ENCODE results near the gene RBBP8NL.

DNA sequence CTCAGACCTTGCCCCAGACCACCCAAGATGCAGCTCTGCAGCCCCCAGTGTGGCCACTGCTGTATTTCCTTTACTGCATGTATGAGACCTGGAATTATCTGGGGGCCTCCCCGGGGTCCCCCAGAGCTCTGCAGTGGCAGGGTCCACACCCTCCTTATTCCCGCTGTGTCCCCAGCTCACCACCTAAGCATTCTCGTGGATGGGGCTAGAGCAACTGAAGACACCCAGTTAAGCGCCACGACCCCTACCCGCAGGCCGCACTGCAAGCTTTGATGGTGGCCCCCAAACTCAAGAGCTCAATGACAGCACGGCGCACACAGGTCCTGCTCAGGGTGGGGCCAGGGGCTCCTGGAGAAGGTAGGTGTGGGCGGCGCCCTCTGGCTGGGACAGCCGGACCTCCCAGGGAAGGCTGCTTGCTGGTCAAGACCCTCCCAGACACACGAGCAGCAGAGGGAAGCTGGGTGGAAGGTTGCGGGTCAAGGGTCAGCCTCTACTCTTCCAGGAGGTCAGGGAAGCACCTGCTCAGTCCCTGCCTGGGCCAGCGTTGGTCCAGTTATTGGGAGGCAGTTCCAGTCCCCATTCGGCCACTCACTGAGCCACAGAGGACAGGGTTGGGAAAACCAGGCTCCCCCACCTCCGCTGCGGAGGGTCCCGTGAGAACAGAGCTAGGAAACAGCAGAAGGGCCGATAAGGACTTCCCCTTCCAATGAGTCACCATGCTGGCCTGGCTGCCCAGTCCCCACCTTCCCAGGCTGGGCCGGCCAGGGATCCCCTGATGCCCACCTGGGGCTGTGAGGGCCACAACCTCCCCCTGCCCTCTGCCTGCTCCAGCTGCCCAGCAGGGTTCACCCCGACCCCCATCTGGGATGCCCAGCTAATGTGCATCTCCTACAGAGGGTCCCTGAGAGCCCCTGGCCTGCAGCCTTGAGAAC, 63.2 kb downstream of the RBBP8NL start:
- TF ChIP-seq, protein P1, sequence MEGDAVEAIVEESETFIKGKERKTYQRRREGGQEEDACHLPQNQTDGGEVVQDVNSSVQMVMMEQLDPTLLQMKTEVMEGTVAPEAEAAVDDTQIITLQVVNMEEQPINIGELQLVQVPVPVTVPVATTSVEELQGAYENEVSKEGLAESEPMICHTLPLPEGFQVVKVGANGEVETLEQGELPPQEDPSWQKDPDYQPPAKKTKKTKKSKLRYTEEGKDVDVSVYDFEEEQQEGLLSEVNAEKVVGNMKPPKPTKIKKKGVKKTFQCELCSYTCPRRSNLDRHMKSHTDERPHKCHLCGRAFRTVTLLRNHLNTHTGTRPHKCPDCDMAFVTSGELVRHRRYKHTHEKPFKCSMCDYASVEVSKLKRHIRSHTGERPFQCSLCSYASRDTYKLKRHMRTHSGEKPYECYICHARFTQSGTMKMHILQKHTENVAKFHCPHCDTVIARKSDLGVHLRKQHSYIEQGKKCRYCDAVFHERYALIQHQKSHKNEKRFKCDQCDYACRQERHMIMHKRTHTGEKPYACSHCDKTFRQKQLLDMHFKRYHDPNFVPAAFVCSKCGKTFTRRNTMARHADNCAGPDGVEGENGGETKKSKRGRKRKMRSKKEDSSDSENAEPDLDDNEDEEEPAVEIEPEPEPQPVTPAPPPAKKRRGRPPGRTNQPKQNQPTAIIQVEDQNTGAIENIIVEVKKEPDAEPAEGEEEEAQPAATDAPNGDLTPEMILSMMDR (IDR thresholded peaks at IDR 0.05; ENCODE audit: low read length) = no peak
- TF ChIP-seq EZH2 (optimal IDR thresholded peaks at IDR 0.05; ENCODE audit: low read depth, low read length) = no peak
